Uterus (tissue), 2 donors: ENCODE measurements around the gene CNST.

Experiments
- POLR2A ChIP-seq, 2 donors: fragments of 450-650 bp; IDR thresholded peaks; one replicate each; pipeline ENCODE4 v1.6.1; 2016; ENCODE audit warnings: antibody characterized with exemption in 2 of 2, mild to moderate bottlenecking in 1 of 2, moderate library complexity in 1 of 2
- TF ChIP-seq, protein P1 (sequence below), 4 experiments: fragments of 200-600 bp in 2 of 4; fragments of 450-650 bp in 2 of 4; sonication (generic) in 2 of 4; IDR thresholded peaks; one replicate each; pipeline ENCODE4 v1.5.1; 2016 to 2019; ENCODE audit warnings: antibody characterized with exemption in 4 of 4, mild to moderate bottlenecking in 2 of 4, moderate library complexity in 1 of 4

DNA sequence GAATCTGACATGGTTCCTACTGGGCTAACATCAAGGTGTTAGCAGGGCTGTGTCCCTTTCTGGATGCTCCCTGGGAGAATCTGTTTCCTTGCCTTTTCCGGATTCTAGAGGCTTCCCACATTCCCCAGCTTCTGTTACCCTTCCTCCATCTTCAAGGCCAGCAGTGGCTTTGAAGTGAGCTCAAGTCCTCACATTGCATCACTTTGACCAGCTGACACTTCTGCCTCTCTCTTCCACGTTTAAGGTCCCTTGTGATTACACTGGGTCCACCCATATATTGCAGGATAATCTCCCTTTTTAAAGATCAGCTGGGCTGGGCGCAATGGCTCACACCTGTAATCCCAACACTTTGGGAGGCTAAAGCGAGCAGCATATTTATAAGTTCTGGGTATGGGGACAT lies 33.1 kb downstream of the CNST start:
- TF ChIP-seq, protein P1, sequence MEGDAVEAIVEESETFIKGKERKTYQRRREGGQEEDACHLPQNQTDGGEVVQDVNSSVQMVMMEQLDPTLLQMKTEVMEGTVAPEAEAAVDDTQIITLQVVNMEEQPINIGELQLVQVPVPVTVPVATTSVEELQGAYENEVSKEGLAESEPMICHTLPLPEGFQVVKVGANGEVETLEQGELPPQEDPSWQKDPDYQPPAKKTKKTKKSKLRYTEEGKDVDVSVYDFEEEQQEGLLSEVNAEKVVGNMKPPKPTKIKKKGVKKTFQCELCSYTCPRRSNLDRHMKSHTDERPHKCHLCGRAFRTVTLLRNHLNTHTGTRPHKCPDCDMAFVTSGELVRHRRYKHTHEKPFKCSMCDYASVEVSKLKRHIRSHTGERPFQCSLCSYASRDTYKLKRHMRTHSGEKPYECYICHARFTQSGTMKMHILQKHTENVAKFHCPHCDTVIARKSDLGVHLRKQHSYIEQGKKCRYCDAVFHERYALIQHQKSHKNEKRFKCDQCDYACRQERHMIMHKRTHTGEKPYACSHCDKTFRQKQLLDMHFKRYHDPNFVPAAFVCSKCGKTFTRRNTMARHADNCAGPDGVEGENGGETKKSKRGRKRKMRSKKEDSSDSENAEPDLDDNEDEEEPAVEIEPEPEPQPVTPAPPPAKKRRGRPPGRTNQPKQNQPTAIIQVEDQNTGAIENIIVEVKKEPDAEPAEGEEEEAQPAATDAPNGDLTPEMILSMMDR (IDR thresholded peaks at IDR 0.05), result no peak
- TF ChIP-seq POLR2A (IDR thresholded peaks at IDR 0.05), result no peak
